Measurements from ENCODE around the gene GALNT9. TPM values are rescaled to one million over a fixed set of nuclear protein-coding genes. Genes with fewer than 3 reads are reported as not detected.

The GALNT9 gene
- total RNA-seq, 1 experiment from 2014 or later, result 2.6 TPM

GRCh38 chr12:132210223-132211055 is 119.0 kb downstream of the GALNT9 start:
- no peak overlapping the region for H2AFZ ChIP-seq (ENCODE audit: low read depth, low read length, poor library complexity, severe bottlenecking)
- no peaks in the 10 kb centered on the region for H3K79me2 ChIP-seq (ENCODE audit: insufficient read depth, low read length)
- no peak overlapping the region for H3K4me2 ChIP-seq (ENCODE audit: low read length)
- BruUV-seq (replicated peaks), result no TSS peak
- ATAC-seq, result no peak
- ChIA-PET RAD21 (ENCODE audit: low non-redundant PET in 1 of 2, low total read pairs in 2 of 2, uncharacterized antibody in 2 of 2, unreplicated experiment in 2 of 2) (no interaction called here), POLR2A (no interaction called here), CTCF (interaction anchor here (0.6 to 1.2 kb wide), 3 partner anchors 10 to 57 kb away, joined by 3 to 4 read pairs (median 3); no protein-coding TSS in a partner anchor)
- H4K20me1 ChIP-seq (ENCODE audit: insufficient read depth), result no peaks in the 10 kb centered on the region
- H3K27ac ChIP-seq (ENCODE audit: low read depth, low read length), result no peak overlapping the region
- no peak overlapping the region for H3K9ac ChIP-seq (ENCODE audit: low read length)
- no peaks in the 10 kb centered on the region; the same call in 1 of the 2 replicates for H3K27me3 ChIP-seq (ENCODE audit: insufficient read depth, low read length)
- no peaks in the 10 kb centered on the region for H3K4me1 ChIP-seq (ENCODE audit: control insufficient read depth in 1 of 2, insufficient read depth in 2 of 2, low read length in 2 of 2)
- no peak for DNase-seq (ENCODE audit: low read depth, low spot score)
- H3K4me3 ChIP-seq (replicated peaks in 1 of 2; ENCODE audit: low read depth in 1 of 2, low read length in 2 of 2), result no peak overlapping the region
- H3K9me2 ChIP-seq (ENCODE audit: insufficient read depth), result no peaks in the 10 kb centered on the region
- H3K9me3 ChIP-seq (ENCODE audit: control insufficient read depth in 1 of 2, insufficient read depth in 1 of 2, low read depth in 1 of 2, low read length in 2 of 2), result no peaks in the 10 kb centered on the region
- H3K36me3 ChIP-seq (ENCODE audit: control insufficient read depth in 1 of 2, insufficient read depth in 2 of 2, low read length in 2 of 2), result no peaks in the 10 kb centered on the region
- TF ChIP-seq YY1 (IDR thresholded peaks at IDR 0.05; ENCODE audit: extremely low read depth, insufficient replicate concordance, low read depth, low read length), result no peak
- TF ChIP-seq FOSL1 (IDR thresholded peaks at IDR 0.05; ENCODE audit: low read depth), result no peak
- TF ChIP-seq EGR1 (IDR thresholded peaks at IDR 0.05; ENCODE audit: low read depth), result no peak
- TF ChIP-seq REST (IDR thresholded peaks at IDR 0.05; ENCODE audit: low read depth), result no peak
- TF ChIP-seq ZFX (IDR thresholded peaks at IDR 0.05), result no peak
- no peak for TF ChIP-seq JUND (IDR thresholded peaks at IDR 0.05)
- no peak for TF ChIP-seq SIN3A (IDR thresholded peaks at IDR 0.05; ENCODE audit: low read depth)
- TF ChIP-seq CBX3 (IDR thresholded peaks at IDR 0.05; ENCODE audit: low read depth), result no peak
- no peak for TF ChIP-seq RAD21 (IDR thresholded peaks at IDR 0.05; ENCODE audit: low read depth)
- no peak for TF ChIP-seq CEBPB (IDR thresholded peaks at IDR 0.05; ENCODE audit: low read depth)
- no peak for TF ChIP-seq EZH2 (IDR thresholded peaks at IDR 0.05)
- TF ChIP-seq ATF3 (IDR thresholded peaks at IDR 0.05), result no peak
- TF ChIP-seq TCF7L2 (IDR thresholded peaks at IDR 0.05; ENCODE audit: borderline replicate concordance, extremely low read depth, insufficient read depth, insufficient read length), result no peak
- no peak for TF ChIP-seq MAX (IDR thresholded peaks at IDR 0.05)
- no peak for TF ChIP-seq ZBTB33 (IDR thresholded peaks at IDR 0.05; ENCODE audit: extremely low read depth, insufficient replicate concordance, low read length)
- no peak for TF ChIP-seq POLR2AphosphoS5 (IDR thresholded peaks at IDR 0.05; ENCODE audit: low read depth, low read length)
- TF ChIP-seq ELF1 (IDR thresholded peaks at IDR 0.05; ENCODE audit: borderline replicate concordance, low read depth), result no peak
- TF ChIP-seq EZH2phosphoT487 (IDR thresholded peaks at IDR 0.05; ENCODE audit: borderline replicate concordance), result no peak
- TF ChIP-seq CTCF (IDR thresholded peaks at IDR 0.05 in 2 of 3, conservative IDR thresholded peaks at IDR 0.05 in 1 of 3; ENCODE audit: borderline replicate concordance in 1 of 3, insufficient read depth in 1 of 3, low read depth in 2 of 3, low read length in 2 of 3), result no peak
- TF ChIP-seq SRF (IDR thresholded peaks at IDR 0.05; ENCODE audit: low read depth), result no peak
- intact Hi-C loops (cut with micrococcal nuclease), result no loop called here

All from HCT116 (cell line).